BJ (cell line): ENCODE measurements around the gene NOXO1. TPM values are rescaled to one million over a fixed set of nuclear protein-coding genes. Genes with fewer than 3 reads are reported as not detected.

Experiments
- CTCF ChIA-PET: fragments of 350-600 bp; formaldehyde crosslinking; extraction: SDS; loops from one replicate; lab custom pipeline; 2021; ENCODE audit warnings: antibody characterized with exemption, inconsistent platforms; lab: Yijun Ruan, JAX
- POLR2A ChIA-PET: fragments of 300-600 bp; sonication (Branson Sonifier 250); formaldehyde crosslinking; extraction: SDS; loops from one replicate; lab custom pipeline; 2021; ENCODE audit warnings: antibody characterized with exemption; lab: Charles Lee
- DNase-seq: peaks from one replicate; pipeline ENCODE4 v3.0.0-alpha.2; 2011; ENCODE audit warnings: low read depth
- H3K27me3 ChIP-seq: 2 replicates; pipeline ENCODE4 v1.6.0; 2011; ENCODE audit warnings: low read length; ENCODE audit not compliant: control insufficient read depth, insufficient read depth
- H3K36me3 ChIP-seq: 2 replicates; pipeline ENCODE4 v1.5.1; 2011; ENCODE audit warnings: low read length; ENCODE audit not compliant: control insufficient read depth, insufficient read depth
- H3K4me3 ChIP-seq: 2 replicates; pipeline ENCODE4 v1.5.1; 2011; ENCODE audit warnings: low read depth, mild to moderate bottlenecking, control low read depth, low read length
- CTCF ChIP-seq: IDR thresholded peaks from 2 replicates; pipeline ENCODE4 v1.5.1; 2011; ENCODE audit warnings: low read depth, mild to moderate bottlenecking, control low read depth, inconsistent platforms, low read length, moderate library complexity; ENCODE audit not compliant: insufficient read depth
- polyA minus RNA-seq: library from RNA; depleted of rRNA, polyadenylated mRNA; stranded (reverse); fragments of >200 nt; gene quantifications from 2 replicates; pipeline ENCODE4 v1.2.3, GENCODE V29; 2011; rRNA and poly(A)+ RNA removed
- polyA plus RNA-seq: library from polyadenylated mRNA; depleted of rRNA; stranded (reverse); fragments of >200 nt; gene quantifications from 2 replicates; pipeline ENCODE4 v1.2.3, GENCODE V29; 2011; rRNA removed

NOXO1 gene
- polyA plus RNA-seq (0.17 TPM in 1 of 2 replicates, not detected in the other), polyA minus RNA-seq (not detected in 2 replicates)

GRCh38 chr16:1981398-1981836 lies at the start of gene NOXO1:
Gene NOXO1, minus strand, starts transcription at chr16:1981469. Its CDS starts 290 bp downstream, at chr16:1981179.
- no peak for DNase-seq
- peaks cover 24% of the 10 kb centered on the region for H3K36me3 ChIP-seq
- POLR2A ChIA-PET = no interaction called here
- H3K4me3 ChIP-seq = no peak within 1 kb of the TSS
- CTCF ChIA-PET = interaction anchor here (1.1 to 1.3 kb wide), 2 partner anchors 10 to 159 kb away, joined by 3 to 4 read pairs; partner anchors contain the start of gene TBL3
- no peak for TF ChIP-seq CTCF
- H3K27me3 ChIP-seq = peaks cover 12% of the 10 kb centered on the region

- Histone ChIP-seq H3K4me3 (no peak overlapping the region), H3K36me3 (peaks cover 12% of the 10 kb centered on the region), H3K27me3 (no peaks in the 10 kb centered on the region)
- TF ChIP-seq CTCF = no peak
- DNase-seq = no peak
- ChIA-PET POLR2A (no interaction called here), CTCF (interaction anchor here (0.5 to 0.8 kb wide), 2 partner anchors 26 to 35 kb away, joined by 3 read pairs; no protein-coding TSS in a partner anchor)
These were observed 48.8 kb upstream of the NOXO1 start for GRCh38 chr16:2030036-2030435.

GRCh38 chr16:2029350-2029749 lies 48.1 kb upstream of the NOXO1 start:
- TF ChIP-seq CTCF = no peak
- Histone ChIP-seq H3K36me3 (peaks cover 12% of the 10 kb centered on the region), H3K4me3 (no peak overlapping the region), H3K27me3 (no peaks in the 10 kb centered on the region)
- POLR2A ChIA-PET = no interaction called here
- no peak for DNase-seq
- CTCF ChIA-PET = no interaction called here

- H3K27me3 ChIP-seq = no peaks in the 10 kb centered on the region
- no peak for TF ChIP-seq CTCF
- DNase-seq = no peak
- POLR2A ChIA-PET = no interaction called here
- no peak overlapping the region for H3K4me3 ChIP-seq
- H3K36me3 ChIP-seq = peaks cover 12% of the 10 kb centered on the region
- CTCF ChIA-PET = interaction anchor here (2.2 kb wide), 1 partner anchor 7 kb away, joined by 10 read pairs; no protein-coding TSS in a partner anchor
These were observed 47.5 kb upstream of the NOXO1 start for GRCh38 chr16:2028620-2029220.

GRCh38 chr16:2028146-2028545 lies 46.9 kb upstream of the NOXO1 start:
- TF ChIP-seq CTCF = no peak
- Histone ChIP-seq H3K4me3 (peak overlapping the region; percentile 62), H3K36me3 (peaks cover 12% of the 10 kb centered on the region), H3K27me3 (no peaks in the 10 kb centered on the region)
- ChIA-PET POLR2A (no interaction called here), CTCF (interaction anchor here (0.9 to 2.2 kb wide), 5 partner anchors 8 to 112 kb away, joined by 3 to 10 read pairs (median 4); partner anchors contain the start of genes NTHL1 and TSC2)
- no peak for DNase-seq
